Heart right ventricle (tissue), 16 donors: Measurements from ENCODE around the gene LRP2. TPM values are rescaled to one million over a fixed set of nuclear protein-coding genes. Genes with fewer than 3 reads are reported as not detected.

ENCODE experiments used
- ATAC-seq, 8 donors: fragments of 200-7000 bp; cut with Tn5 transposase; one replicate each; pipeline ENCODE4 v1.9.1; 2020; ENCODE audit warnings: mild to moderate bottlenecking in 8 of 8, moderate library complexity in 8 of 8, moderate number of reproducible peaks in 1 of 8
- DNase-seq, 2 donors: peaks; one replicate each; pipeline ENCODE4 v3.0.0-alpha.2; 2020
- H3K27ac ChIP-seq, 10 donors: fragments of 200-600 bp; sonication (generic) in 2 of 10; one replicate each; pipeline versions ENCODE4 v1.5.0 to v1.8.0; 2020 to 2022; ENCODE audit warnings: mild to moderate bottlenecking in 3 of 10
- H3K27me3 ChIP-seq, 7 donors: fragments of 200-600 bp; one replicate each; pipeline ENCODE4 v1.8.0; 2021 to 2022; ENCODE audit warnings: mild to moderate bottlenecking in 2 of 7
- H3K36me3 ChIP-seq, 9 donors: fragments of 200-600 bp; sonication (generic) in 1 of 9; one replicate each; pipeline versions ENCODE4 v1.5.0 to v1.8.0; 2020 to 2022; ENCODE audit warnings: mild to moderate bottlenecking in 2 of 9
- H3K4me1 ChIP-seq, 9 donors: fragments of 200-600 bp; sonication (generic) in 1 of 9; one replicate each; pipeline versions ENCODE4 v1.5.0 to v1.8.0; 2020 to 2022; ENCODE audit warnings: mild to moderate bottlenecking in 4 of 9
- H3K4me3 ChIP-seq, 10 donors: fragments of 200-600 bp; sonication (generic) in 2 of 10; one replicate each; pipeline versions ENCODE4 v1.5.0 to v1.8.0; 2020 to 2022; ENCODE audit warnings: mild to moderate bottlenecking in 7 of 10, moderate library complexity in 2 of 10
- H3K9me3 ChIP-seq, 11 donors: fragments of 200-600 bp in 10 of 11; sonication (generic) in 2 of 11; one replicate each; pipeline versions ENCODE4 v1.5.0 to v1.8.0; 2013 to 2022; ENCODE audit warnings: mild to moderate bottlenecking in 2 of 11, control low read depth in 1 of 11, moderate library complexity in 1 of 11
- CTCF ChIP-seq, 9 donors: fragments of 200-600 bp; sonication (generic) in 2 of 9; IDR thresholded peaks; one replicate each; pipeline versions ENCODE4 v1.5.0 to v1.8.0; 2021 to 2022; ENCODE audit warnings: antibody characterized with exemption in 9 of 9, mild to moderate bottlenecking in 5 of 9, moderate library complexity in 1 of 9
- WGBS, 2 donors: extraction: QIAGEN DNeasy Blood & Tissue Kit; methylation state at CpG; one replicate each; pipeline ENCODE4 v1.1.7; 2013; ENCODE audit warnings: inconsistent platforms in 1 of 2; 5-methylcytosine and 5-hydroxymethylcytosine counted together
- intact Hi-C, 10 donors: fragments of 100-400 bp; cut with DNase I; formaldehyde crosslinking; loops; one replicate each; pipeline versions ENCODE4 v1.11.1 to v1.14.2; 2022
- polyA plus RNA-seq, 2 donors: library from polyadenylated mRNA; stranded (reverse); fragments of 200-250 nt; gene quantifications; one replicate each; pipeline ENCODE4 v1.2.3, GENCODE V29; 2013
- total RNA-seq, 10 donors: library from RNA; stranded (reverse); fragmentation: NEBNext Ultra II Directional in 3 of 10; extraction: Animal tissue kit (Norgen Biotek cat#: 25700) in 3 of 10; gene quantifications; one replicate each; pipeline versions ENCODE4 v1.2.1 to v1.2.4, GENCODE V29; 2021 to 2023
- donor health status: Arrhythmogenic right ventricular cardiomyopathy.
- donor health status: ischemic (EF 13 %, LVEDD 7.1; RV severe dilation, severe dysfunction).
- donor health status: healthy with polysubstance abuse.
- donor health status: DM: no; HTN: yes; CAD: no.
- donor health status: DM: no; HTN: no; CAD: no.
- donor health status: ischemic (EF 25% LVEDD 6.9; RV normal size, moderate dysfunction).
- donor health status: ischemic (EF 25% LVEDD 5.7; RV mildly dilated, moderate dysfunction).
- donor health status: healthy.
- donor health status: DM: yes; HTN: yes; CAD: no.
- donor health status: Ischemic cardiomyopathy.
- donor health status: ischemic (EF 35%, LVEDD 5.7; RV mildly dilated, moderate dysfunction).
- donor health status: nonischemic (EF 11% LVEDD 7.7; RV severe dilation, severe dysfunction).
- donor health status: DM: yes; HTN: yes; CAD: no.
- donor health status: PGD.
- donor health status: ischemic (EF 29% LVEDD 5.4; RV normal size, mild dysfunction).
- donor health status: nonischemic (EF 23%, LVEDD 6.1; RV moderate dilation, normal function).

Gene LRP2
- total and polyA plus RNA-seq, 12 donors = 0.06 to 1.3 (median 0.27) TPM; not detected in 8

- Histone ChIP-seq H3K36me3 (no peaks in the 10 kb centered on the region), H3K9me3 (peaks cover 0 to 3% (median 0%) of the 10 kb centered on the region in 11 donors), H3K4me3 (no peak overlapping the region), H3K27ac (peak overlapping the region in 3 of 10 donors; percentile 1 to 41 (median 23)), H3K4me1 (peaks cover 0 to 51% (median 5%) of the 10 kb centered on the region in 9 donors), H3K27me3 (no peaks in the 10 kb centered on the region)
- DNase-seq = no peak
- TF ChIP-seq CTCF (IDR thresholded peaks at IDR 0.05) = no peak
- intact Hi-C loops = no loop called here
- ATAC-seq = peak in 3 of 8 donors; percentile 47 to 56 (median 55)
- WGBS, 2 donors = 69 to 71% methylated on average over 5 of the region's 5 CpGs
Measured at GRCh38 chr2:169095621-169096105, 266.7 kb downstream of the LRP2 start.

- Histone ChIP-seq H3K27ac (no peak overlapping the region), H3K4me1 (peaks cover 0 to 52% (median 5%) of the 10 kb centered on the region in 9 donors), H3K36me3 (no peaks in the 10 kb centered on the region), H3K9me3 (no peaks in the 10 kb centered on the region), H3K27me3 (no peaks in the 10 kb centered on the region), H3K4me3 (no peak overlapping the region)
- 93 to 94% methylated on average over 1 of the region's 1 CpG for WGBS, 2 donors
- no peak for DNase-seq
- ATAC-seq = no peak
- no peak for TF ChIP-seq CTCF (IDR thresholded peaks at IDR 0.05)
- intact Hi-C loops = no loop called here
Measured at GRCh38 chr2:169094676-169095075, 267.7 kb downstream of the LRP2 start.

DNA sequence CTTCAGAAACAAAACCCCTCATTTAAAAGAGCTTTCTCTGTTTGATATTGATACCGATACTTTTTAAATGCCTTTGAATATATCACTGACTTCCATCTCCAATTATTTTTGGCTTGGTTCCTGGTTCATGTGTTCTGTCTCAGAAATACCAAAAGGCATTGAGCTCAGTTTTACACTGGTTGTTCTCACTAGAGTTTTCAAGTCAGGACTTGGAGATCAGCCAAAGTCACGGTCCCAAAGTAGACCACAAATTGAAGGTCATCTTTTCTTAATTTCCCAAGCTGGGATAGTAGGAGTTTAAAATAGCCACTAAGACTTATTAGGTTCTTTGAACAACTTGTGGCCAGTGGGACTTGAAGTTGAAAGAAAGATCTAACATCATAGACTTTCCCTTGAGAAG lies 268.8 kb downstream of the LRP2 start:
- Histone ChIP-seq H3K9me3 (no peaks in the 10 kb centered on the region), H3K4me1 (peaks cover 0 to 61% (median 5%) of the 10 kb centered on the region in 9 donors), H3K4me3 (no peak overlapping the region), H3K27me3 (no peaks in the 10 kb centered on the region), H3K27ac (no peak overlapping the region), H3K36me3 (no peaks in the 10 kb centered on the region)
- ATAC-seq (peak in 1 of 8 donors; percentile 50), DNase-seq (no peak)
- 29 to 37% methylated on average over 2 of the region's 2 CpGs for WGBS, 2 donors
- no peak for TF ChIP-seq CTCF (IDR thresholded peaks at IDR 0.05)
- intact Hi-C loops = no loop called here

DNA sequence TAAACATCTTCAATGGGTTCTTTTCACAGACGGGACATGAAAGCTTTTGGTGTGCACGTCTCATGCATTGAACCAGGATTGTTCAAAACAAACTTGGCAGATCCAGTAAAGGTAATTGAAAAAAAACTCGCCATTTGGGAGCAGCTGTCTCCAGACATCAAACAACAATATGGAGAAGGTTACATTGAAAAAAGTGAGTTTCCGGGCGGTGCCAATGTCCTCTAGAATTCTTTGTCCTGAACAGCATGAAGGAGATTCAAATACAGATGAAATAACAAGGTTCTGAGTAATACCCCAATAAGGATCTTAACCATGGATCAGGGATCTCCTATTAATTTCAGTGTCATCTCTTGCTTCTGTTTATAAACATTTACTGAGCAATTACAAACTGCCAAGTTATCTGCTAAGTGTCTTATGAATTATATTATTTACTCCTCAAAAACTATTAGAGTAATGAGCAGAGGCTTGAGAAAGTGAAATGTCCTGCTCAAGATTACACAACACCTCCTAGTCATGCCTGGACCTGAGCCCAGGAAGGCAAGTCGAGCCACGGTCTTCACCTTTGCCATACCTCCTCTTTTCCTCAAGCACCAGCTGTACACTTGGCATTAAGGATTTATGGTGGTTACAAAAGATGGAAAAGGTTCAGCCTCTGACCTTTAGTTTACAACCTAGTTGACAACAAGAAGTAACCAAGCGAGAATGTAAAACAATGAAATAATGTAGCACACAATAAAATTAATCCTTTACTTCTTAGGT lies 270.4 kb downstream of the LRP2 start:
- 80 to 85% methylated on average over 8 of the region's 8 CpGs for WGBS, 2 donors

More for the DNA sequence above, 270.4 kb downstream of the LRP2 start:
- Histone ChIP-seq H3K27me3 (no peaks in the 10 kb centered on the region), H3K36me3 (no peaks in the 10 kb centered on the region), H3K4me1 (peaks cover 0 to 61% (median 5%) of the 10 kb centered on the region in 9 donors), H3K27ac (no peak overlapping the region), H3K4me3 (no peak overlapping the region), H3K9me3 (no peaks in the 10 kb centered on the region)
- ATAC-seq (peak in 1 of 8 donors; percentile 51), DNase-seq (no peak)
- intact Hi-C loops = no loop called here
- no peak for TF ChIP-seq CTCF (IDR thresholded peaks at IDR 0.05)
